Prostate gland (tissue), 2 donors: ENCODE data around the gene SSU72. TPM values are rescaled to one million over a fixed set of nuclear protein-coding genes. Genes with fewer than 3 reads are reported as not detected.

ENCODE experiments used
- DNase-seq: peaks from one replicate; pipeline ENCODE4 v3.0.0-alpha.2; 2019; ENCODE audit warnings: low spot score
- H3K27ac ChIP-seq, 2 donors: fragments of 200-600 bp; sonication (generic); 2 replicates each; pipeline ENCODE4 v1.5.1; 2017 to 2019
- H3K27me3 ChIP-seq: fragments of 200-600 bp; sonication (generic); replicated peaks from 2 replicates; pipeline ENCODE4 v1.5.1; 2019; ENCODE audit not compliant: insufficient read depth
- H3K36me3 ChIP-seq, 2 donors: fragments of 200-600 bp; sonication (generic); 1 replicate in 1 of 2; 2 replicates in 1 of 2; pipeline versions ENCODE4 v1.5.1 to v1.8.1; 2017 to 2019
- H3K4me1 ChIP-seq: fragments of 200-600 bp; sonication (generic); replicated peaks from 2 replicates; pipeline ENCODE4 v1.5.1; 2019
- H3K4me3 ChIP-seq, 2 donors: fragments of 200-600 bp; sonication (generic); 2 replicates each; pipeline ENCODE4 v1.5.1; 2017 to 2019
- H3K9me3 ChIP-seq: fragments of 200-600 bp; sonication (generic); 2 replicates; pipeline ENCODE4 v1.5.1; 2017
- CTCF ChIP-seq, 4 experiments: fragments of 200-600 bp in 2 of 4; fragments of 450-650 bp in 2 of 4; sonication (generic) in 2 of 4; IDR thresholded peaks; 1 replicate in 3 of 4; 2 replicates in 1 of 4; pipeline ENCODE4 v1.5.1; 2016 to 2019; ENCODE audit warnings: antibody characterized with exemption in 4 of 4, mild to moderate bottlenecking in 2 of 4, moderate library complexity in 2 of 4
- POLR2A ChIP-seq: fragments of 450-650 bp; IDR thresholded peaks from one replicate; pipeline ENCODE4 v1.6.1; 2016; ENCODE audit warnings: antibody characterized with exemption, mild to moderate bottlenecking
- POLR2AphosphoS5 ChIP-seq: sonication (generic); formaldehyde crosslinking; IDR thresholded peaks from one replicate; pipeline ENCODE4 v1.6.1; 2017; ENCODE audit warnings: antibody characterized with exemption
- WGBS: methylation state at CpG from one replicate; pipeline ENCODE4 v1.1.5; 2018; 5-methylcytosine and 5-hydroxymethylcytosine counted together
- intact Hi-C: fragments of 100-400 bp; cut with DNase I; formaldehyde crosslinking; loops from one replicate; pipeline ENCODE4 v1.14.2; 2022
- total RNA-seq, 2 donors: library from RNA; depleted of rRNA; stranded (reverse); fragments of >200 nt; gene quantifications; one replicate each; pipeline ENCODE4 v1.1.0, GENCODE V29; 2016

Gene SSU72
- total RNA-seq, 2 donors from 2014 or later, result 173 to 203 TPM

GRCh38 chr1:1613509-1614082 lies 38.9 kb upstream of the SSU72 start:
- peaks cover 27% of the 10 kb centered on the region for H3K4me1 ChIP-seq
- H3K36me3 ChIP-seq, result no peaks in the 10 kb centered on the region
- H3K27ac ChIP-seq, result peak overlapping the region in 1 of 2 donors; percentile 100
- DNase-seq, result no peak
- H3K9me3 ChIP-seq, result no peaks in the 10 kb centered on the region
- H3K4me3 ChIP-seq, result peak overlapping the region in 1 of 2 donors; percentile 100
- no peak for TF ChIP-seq POLR2A
- no peak for TF ChIP-seq POLR2AphosphoS5
- no peak for TF ChIP-seq CTCF (IDR thresholded peaks at IDR 0.05)
- intact Hi-C loops, result loop anchor here (2.0 kb wide), 1 partner anchor 39 kb away; the partner anchor contains the start of gene SSU72
- H3K27me3 ChIP-seq, result no peaks in the 10 kb centered on the region
- WGBS, result 65% methylated on average over 11 of the region's 11 CpGs

GRCh38 chr1:1612104-1612400 lies 37.4 kb upstream of the SSU72 start:
- intact Hi-C loops, result no loop called here
- Histone ChIP-seq H3K27me3 (no peaks in the 10 kb centered on the region), H3K4me1 (peaks cover 23% of the 10 kb centered on the region), H3K27ac (no peak overlapping the region), H3K36me3 (no peaks in the 10 kb centered on the region), H3K4me3 (no peak overlapping the region), H3K9me3 (no peaks in the 10 kb centered on the region)
- 75% methylated on average over 3 of the region's 3 CpGs for WGBS
- no peak for DNase-seq
- no peak for TF ChIP-seq POLR2AphosphoS5
- TF ChIP-seq CTCF (IDR thresholded peaks at IDR 0.05), result no peak
- TF ChIP-seq POLR2A, result no peak

- no peaks in the 10 kb centered on the region for H3K36me3 ChIP-seq
- WGBS, result 76% methylated on average over 9 of the region's 9 CpGs
- intact Hi-C loops, result no loop called here
- H3K27ac ChIP-seq, result peak overlapping the region in 1 of 2 donors; percentile 33
- no peak for DNase-seq
- peaks cover 15% of the 10 kb centered on the region for H3K4me1 ChIP-seq
- no peak overlapping the region for H3K4me3 ChIP-seq
- no peaks in the 10 kb centered on the region for H3K9me3 ChIP-seq
- no peaks in the 10 kb centered on the region for H3K27me3 ChIP-seq
- TF ChIP-seq POLR2A, result no peak
- TF ChIP-seq POLR2AphosphoS5, result no peak
- TF ChIP-seq CTCF (IDR thresholded peaks at IDR 0.05), result no peak
Observed at GRCh38 chr1:1610796-1611195, 36.1 kb upstream of the SSU72 start.

GRCh38 chr1:1609822-1610485 lies 35.3 kb upstream of the SSU72 start:
- no peaks in the 10 kb centered on the region for H3K9me3 ChIP-seq
- H3K4me3 ChIP-seq, result no peak overlapping the region
- no peaks in the 10 kb centered on the region for H3K27me3 ChIP-seq
- DNase-seq, result no peak
- H3K4me1 ChIP-seq, result peaks cover 15% of the 10 kb centered on the region
- 69% methylated on average over 12 of the region's 12 CpGs for WGBS
- H3K27ac ChIP-seq, result peak overlapping the region in 1 of 2 donors; percentile 33
- intact Hi-C loops, result no loop called here
- TF ChIP-seq POLR2AphosphoS5 (peak; percentile 72), POLR2A (no peak)
- no peaks in the 10 kb centered on the region for H3K36me3 ChIP-seq

GRCh38 chr1:1606232-1606631 lies 31.6 kb upstream of the SSU72 start:
- Histone ChIP-seq H3K4me1 (peaks cover 5% of the 10 kb centered on the region), H3K36me3 (no peaks in the 10 kb centered on the region), H3K27ac (no peak overlapping the region), H3K4me3 (no peak overlapping the region), H3K27me3 (no peaks in the 10 kb centered on the region), H3K9me3 (no peaks in the 10 kb centered on the region)
- TF ChIP-seq POLR2AphosphoS5 (no peak), POLR2A (no peak), CTCF (IDR thresholded peaks at IDR 0.05) (no peak)
- WGBS, result 90% methylated on average over 12 of the region's 13 CpGs
- intact Hi-C loops, result no loop called here
- no peak for DNase-seq
